Measurements from ENCODE around the gene ADAMTS6. TPM values are rescaled to one million over a fixed set of nuclear protein-coding genes. Genes with fewer than 3 reads are reported as not detected.

Gene ADAMTS6
- total and polyA plus RNA-seq, 2 of the 13 experiments (the other 11 are each of a cell fraction or from before 2014, with no cell fraction given) = 3.1 to 8.2 TPM

DNA sequence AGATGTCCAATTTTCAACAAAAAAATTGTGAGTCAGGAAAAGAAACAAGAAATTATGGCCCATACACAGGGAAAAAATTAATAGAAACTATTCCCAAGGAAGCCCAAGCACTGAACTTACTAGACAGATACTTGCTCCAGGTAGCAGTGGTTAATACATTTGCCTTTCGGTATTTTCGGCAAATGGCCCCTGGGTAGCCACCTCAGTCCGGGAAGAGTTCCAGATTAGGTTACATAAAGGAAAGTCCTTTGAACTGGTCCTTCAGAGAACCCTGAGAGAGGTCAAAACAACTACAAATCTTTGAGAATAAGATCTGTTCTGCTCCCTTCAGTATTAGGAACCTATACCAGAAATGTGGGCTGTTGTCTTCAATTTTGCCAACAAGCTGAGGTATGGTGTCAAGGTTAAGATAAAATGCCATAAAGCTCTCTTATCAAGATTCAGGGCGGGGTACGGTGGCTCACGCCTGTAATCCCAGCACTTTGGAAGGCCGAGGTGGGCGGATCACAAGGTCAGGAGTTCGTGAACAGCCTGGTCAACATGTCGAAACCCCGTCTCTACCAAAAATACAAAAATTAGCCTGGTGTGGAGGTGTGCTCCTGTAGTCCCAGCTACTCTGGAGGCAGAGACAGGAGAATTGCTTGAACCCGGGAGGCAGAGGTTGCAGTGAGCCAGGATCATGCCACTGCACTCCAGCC, 369.6 kb downstream of the ADAMTS6 start (continued):
- TF ChIP-seq ZNF10 (CRISPR knock-in tag; IDR thresholded peaks at IDR 0.05; ENCODE audit: borderline replicate concordance, low read depth) (no peak), CBX1 (IDR thresholded peaks at IDR 0.05; ENCODE audit: low read depth) (no peak)
- TF ChIP-seq, protein P1, sequence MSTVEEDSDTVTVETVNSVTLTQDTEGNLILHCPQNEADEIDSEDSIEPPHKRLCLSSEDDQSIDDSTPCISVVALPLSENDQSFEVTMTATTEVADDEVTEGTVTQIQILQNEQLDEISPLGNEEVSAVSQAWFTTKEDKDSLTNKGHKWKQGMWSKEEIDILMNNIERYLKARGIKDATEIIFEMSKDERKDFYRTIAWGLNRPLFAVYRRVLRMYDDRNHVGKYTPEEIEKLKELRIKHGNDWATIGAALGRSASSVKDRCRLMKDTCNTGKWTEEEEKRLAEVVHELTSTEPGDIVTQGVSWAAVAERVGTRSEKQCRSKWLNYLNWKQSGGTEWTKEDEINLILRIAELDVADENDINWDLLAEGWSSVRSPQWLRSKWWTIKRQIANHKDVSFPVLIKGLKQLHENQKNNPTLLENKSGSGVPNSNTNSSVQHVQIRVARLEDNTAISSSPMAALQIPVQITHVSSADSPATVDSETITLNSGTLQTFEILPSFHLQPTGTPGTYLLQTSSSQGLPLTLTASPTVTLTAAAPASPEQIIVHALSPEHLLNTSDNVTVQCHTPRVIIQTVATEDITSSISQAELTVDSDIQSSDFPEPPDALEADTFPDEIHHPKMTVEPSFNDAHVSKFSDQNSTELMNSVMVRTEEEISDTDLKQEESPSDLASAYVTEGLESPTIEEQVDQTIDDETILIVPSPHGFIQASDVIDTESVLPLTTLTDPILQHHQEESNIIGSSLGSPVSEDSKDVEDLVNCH (CRISPR knock-in tag; IDR thresholded peaks at IDR 0.05) = no peak

DNA sequence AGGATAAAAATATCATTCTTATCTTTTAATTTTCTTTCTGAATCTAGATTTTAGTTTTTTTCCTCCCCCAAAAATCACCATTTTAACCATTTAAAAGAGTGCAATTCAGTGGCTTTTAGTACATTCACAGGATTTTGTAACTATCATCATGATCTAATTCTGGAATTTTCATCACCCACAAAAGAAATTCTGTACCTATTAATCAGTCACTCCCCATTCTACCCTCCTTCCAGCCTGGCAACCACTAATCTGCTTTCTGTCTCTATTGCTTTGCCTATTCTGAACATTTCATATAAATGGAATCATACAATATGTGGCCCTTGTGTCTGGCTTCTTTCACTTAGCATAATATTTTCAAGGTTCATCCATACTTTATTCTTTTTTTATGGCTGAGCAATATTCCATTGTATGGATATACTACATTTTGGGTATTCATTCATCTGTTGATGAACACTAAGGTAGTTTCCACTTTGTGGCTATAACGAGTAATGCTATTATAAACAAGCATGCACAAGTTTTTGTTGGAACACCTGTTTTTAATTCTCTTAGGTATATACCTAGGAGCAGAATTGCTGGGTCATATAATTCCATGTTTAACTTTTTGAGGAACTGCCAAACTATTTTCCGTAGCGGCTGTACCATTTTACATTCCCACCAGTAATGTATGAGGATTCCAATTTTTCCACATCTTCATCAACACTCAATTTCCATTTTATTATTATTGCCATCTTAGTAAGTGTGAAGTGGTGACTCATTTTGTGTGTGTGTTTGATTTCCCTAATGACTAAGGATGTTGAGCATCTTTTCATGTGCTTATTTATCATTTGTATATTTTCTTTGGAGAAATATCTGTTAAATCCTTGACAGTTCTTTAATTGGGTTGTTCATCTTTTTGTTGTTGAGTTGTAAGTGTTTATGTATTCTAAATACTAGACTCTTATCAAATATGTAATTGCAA, 372.7 kb downstream of the ADAMTS6 start:
- Histone ChIP-seq H3K4me1 (ENCODE audit: insufficient read depth, low read length) (peaks cover 9% of the 10 kb centered on the region), H2AFZ (ENCODE audit: low read length) (no peak overlapping the region), H3K9ac (ENCODE audit: insufficient read depth, low read depth, low read length) (no peak overlapping the region), H3K9me3 (ENCODE audit: low read length) (no peaks in the 10 kb centered on the region), H3K27ac (ENCODE audit: extremely low read length, insufficient read depth, low read length) (no peak overlapping the region), H3K4me2 (ENCODE audit: low read depth, low read length) (no peak overlapping the region), H3K27me3 (ENCODE audit: control insufficient read depth in 1 of 2, insufficient read depth in 2 of 2, low read length in 2 of 2) (peaks cover 0 to 27% of the 10 kb centered on the region in 2 experiments; a peak in 4 of 5 replicates), H3K79me2 (ENCODE audit: insufficient read depth, low read length) (no peaks in the 10 kb centered on the region), H3K4me3 (replicated peaks in 1 of 3; ENCODE audit: insufficient read depth in 1 of 3, low read depth in 2 of 3, low read length in 3 of 3) (no peak overlapping the region), H3K36me3 (replicated peaks in 1 of 2; ENCODE audit: control insufficient read depth in 1 of 2, insufficient read depth in 2 of 2, low read length in 2 of 2) (no peaks in the 10 kb centered on the region), H4K20me1 (ENCODE audit: insufficient read depth, low read length) (no peaks in the 10 kb centered on the region)
- FAIRE-seq (no peak), DNase-seq (ENCODE audit: low spot score) (no peak), ATAC-seq (no peak)
- 12% methylated on average over 3 of the region's 3 CpGs for WGBS (ENCODE audit: low lambda C conversion rate)
- CTCF ChIA-PET (ENCODE audit: low intra/inter-chr PET ratio, low total read pairs) = no interaction called here
- BruUV-seq (replicated peaks) = no TSS peak
- in situ Hi-C loops (cut with HindIII; ENCODE audit: extremely low pct_ligation_motif_present, low pct_unique_long_range_greater_than_20kb) = no loop called here
- POLR2A ChIA-PET = no interaction called here
- intact Hi-C loops (cut with micrococcal nuclease; ENCODE audit: unreplicated experiment) = no loop called here
- TF ChIP-seq ZFP36L2 (CRISPR knock-in tag; IDR thresholded peaks at IDR 0.05) (no peak), ZNF432 (CRISPR knock-in tag; IDR thresholded peaks at IDR 0.05; ENCODE audit: borderline replicate concordance) (no peak), TAF1 (CRISPR knock-in tag; IDR thresholded peaks at IDR 0.05) (no peak), KLF6 (CRISPR knock-in tag; IDR thresholded peaks at IDR 0.05) (no peak), YEATS4 (CRISPR knock-in tag; IDR thresholded peaks at IDR 0.05; ENCODE audit: borderline replicate concordance) (no peak), PCBP1 (IDR thresholded peaks at IDR 0.05; ENCODE audit: borderline replicate concordance, low read depth, low read length) (no peak), ZNF317 (CRISPR knock-in tag; IDR thresholded peaks at IDR 0.05) (no peak)
- TF ChIP-seq, protein P2, sequence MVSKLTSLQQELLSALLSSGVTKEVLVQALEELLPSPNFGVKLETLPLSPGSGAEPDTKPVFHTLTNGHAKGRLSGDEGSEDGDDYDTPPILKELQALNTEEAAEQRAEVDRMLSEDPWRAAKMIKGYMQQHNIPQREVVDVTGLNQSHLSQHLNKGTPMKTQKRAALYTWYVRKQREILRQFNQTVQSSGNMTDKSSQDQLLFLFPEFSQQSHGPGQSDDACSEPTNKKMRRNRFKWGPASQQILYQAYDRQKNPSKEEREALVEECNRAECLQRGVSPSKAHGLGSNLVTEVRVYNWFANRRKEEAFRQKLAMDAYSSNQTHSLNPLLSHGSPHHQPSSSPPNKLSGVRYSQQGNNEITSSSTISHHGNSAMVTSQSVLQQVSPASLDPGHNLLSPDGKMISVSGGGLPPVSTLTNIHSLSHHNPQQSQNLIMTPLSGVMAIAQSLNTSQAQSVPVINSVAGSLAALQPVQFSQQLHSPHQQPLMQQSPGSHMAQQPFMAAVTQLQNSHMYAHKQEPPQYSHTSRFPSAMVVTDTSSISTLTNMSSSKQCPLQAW (CRISPR knock-in tag; IDR thresholded peaks at IDR 0.05) = no peak
- TF ChIP-seq, protein P3, sequence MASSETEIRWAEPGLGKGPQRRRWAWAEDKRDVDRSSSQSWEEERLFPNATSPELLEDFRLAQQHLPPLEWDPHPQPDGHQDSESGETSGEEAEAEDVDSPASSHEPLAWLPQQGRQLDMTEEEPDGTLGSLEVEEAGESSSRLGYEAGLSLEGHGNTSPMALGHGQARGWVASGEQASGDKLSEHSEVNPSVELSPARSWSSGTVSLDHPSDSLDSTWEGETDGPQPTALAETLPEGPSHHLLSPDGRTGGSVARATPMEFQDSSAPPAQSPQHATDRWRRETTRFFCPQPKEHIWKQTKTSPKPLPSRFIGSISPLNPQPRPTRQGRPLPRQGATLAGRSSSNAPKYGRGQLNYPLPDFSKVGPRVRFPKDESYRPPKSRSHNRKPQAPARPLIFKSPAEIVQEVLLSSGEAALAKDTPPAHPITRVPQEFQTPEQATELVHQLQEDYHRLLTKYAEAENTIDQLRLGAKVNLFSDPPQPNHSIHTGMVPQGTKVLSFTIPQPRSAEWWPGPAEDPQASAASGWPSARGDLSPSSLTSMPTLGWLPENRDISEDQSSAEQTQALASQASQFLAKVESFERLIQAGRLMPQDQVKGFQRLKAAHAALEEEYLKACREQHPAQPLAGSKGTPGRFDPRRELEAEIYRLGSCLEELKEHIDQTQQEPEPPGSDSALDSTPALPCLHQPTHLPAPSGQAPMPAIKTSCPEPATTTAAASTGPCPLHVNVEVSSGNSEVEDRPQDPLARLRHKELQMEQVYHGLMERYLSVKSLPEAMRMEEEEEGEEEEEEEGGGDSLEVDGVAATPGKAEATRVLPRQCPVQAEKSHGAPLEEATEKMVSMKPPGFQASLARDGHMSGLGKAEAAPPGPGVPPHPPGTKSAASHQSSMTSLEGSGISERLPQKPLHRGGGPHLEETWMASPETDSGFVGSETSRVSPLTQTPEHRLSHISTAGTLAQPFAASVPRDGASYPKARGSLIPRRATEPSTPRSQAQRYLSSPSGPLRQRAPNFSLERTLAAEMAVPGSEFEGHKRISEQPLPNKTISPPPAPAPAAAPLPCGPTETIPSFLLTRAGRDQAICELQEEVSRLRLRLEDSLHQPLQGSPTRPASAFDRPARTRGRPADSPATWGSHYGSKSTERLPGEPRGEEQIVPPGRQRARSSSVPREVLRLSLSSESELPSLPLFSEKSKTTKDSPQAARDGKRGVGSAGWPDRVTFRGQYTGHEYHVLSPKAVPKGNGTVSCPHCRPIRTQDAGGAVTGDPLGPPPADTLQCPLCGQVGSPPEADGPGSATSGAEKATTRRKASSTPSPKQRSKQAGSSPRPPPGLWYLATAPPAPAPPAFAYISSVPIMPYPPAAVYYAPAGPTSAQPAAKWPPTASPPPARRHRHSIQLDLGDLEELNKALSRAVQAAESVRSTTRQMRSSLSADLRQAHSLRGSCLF (CRISPR knock-in tag; IDR thresholded peaks at IDR 0.05; ENCODE audit: borderline replicate concordance) = no peak
